ENCODE data around the gene CNP. TPM values are rescaled to one million over a fixed set of nuclear protein-coding genes. Genes with fewer than 3 reads are reported as not detected.

The CNP gene
- 10 to 100 TPM; 26.3 to 45.8 (median 32.1) TPM for total RNA-seq
- polyA plus RNA-seq = 10 to 100 TPM; 26.4 to 34.4 TPM

DNA sequence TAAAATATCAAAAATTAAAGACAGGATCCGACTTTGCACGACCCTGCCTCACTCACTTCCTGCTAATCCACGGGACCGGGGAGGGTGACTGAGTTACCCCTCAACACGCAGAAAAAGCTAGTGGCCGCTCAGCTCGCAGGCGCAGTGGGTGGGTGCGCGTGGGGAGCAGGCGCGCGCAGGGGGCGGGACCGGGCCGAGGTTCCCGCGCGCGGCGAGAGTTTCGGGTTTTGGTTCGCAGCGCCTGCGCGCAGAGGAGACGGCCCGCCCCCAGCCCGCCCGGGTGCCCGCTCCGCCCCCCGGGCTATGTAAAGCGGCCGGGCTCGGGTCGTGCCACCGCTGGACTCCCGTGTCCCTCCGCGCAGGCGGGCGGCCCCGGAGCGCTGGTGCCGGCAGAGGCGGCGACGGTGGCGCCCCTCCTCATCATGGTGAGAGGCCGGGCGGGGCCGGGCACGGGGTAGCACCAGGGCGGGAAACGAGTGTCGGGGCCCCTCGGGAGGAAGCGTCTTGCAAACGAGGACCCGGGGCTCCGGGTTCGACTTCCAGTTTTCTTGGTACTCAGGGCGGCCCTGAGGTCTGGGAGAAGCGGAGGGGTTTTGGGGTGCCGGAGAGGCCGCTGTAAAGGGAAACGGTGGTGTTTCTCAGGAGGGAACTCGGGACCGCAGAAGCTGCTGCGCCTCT, at the start of gene CNP:
Gene CNP (plus strand): TSS at position 333 of the 678 bp plus-strand sequence. CDS start 90 bp downstream, at position 423.
- DNase-seq (peak; percentile 89 to 96 (median 92)), ATAC-seq (peak; percentile 75 to 90 (median 85)), FAIRE-seq (no peak)
- Histone ChIP-seq H3K9me3 (no peaks in the 10 kb centered on the region), H3K27me3 (no peaks in the 10 kb centered on the region), H3K36me3 (peaks cover 0 to 8% (median 0%) of the 10 kb centered on the region in 3 donors), H3K4me1 (peaks cover 14 to 33% (median 19%) of the 10 kb centered on the region in 3 donors), H3K4me3 (peak within 1 kb of the TSS; percentile 86 to 95 (median 90)), H3K27ac (peak within 1 kb of the TSS; percentile 79 to 87 (median 82))
- WGBS, 2 donors = 0% methylated on average over 37 to 71 of the region's 71 CpGs
- intact Hi-C loops (cut with DNase I) = loop anchor here in 1 of 3 donors (10.0 kb wide), 1 partner anchor 148 kb away; the partner anchor contains the start of gene DHX58
- TF ChIP-seq, protein P1, sequence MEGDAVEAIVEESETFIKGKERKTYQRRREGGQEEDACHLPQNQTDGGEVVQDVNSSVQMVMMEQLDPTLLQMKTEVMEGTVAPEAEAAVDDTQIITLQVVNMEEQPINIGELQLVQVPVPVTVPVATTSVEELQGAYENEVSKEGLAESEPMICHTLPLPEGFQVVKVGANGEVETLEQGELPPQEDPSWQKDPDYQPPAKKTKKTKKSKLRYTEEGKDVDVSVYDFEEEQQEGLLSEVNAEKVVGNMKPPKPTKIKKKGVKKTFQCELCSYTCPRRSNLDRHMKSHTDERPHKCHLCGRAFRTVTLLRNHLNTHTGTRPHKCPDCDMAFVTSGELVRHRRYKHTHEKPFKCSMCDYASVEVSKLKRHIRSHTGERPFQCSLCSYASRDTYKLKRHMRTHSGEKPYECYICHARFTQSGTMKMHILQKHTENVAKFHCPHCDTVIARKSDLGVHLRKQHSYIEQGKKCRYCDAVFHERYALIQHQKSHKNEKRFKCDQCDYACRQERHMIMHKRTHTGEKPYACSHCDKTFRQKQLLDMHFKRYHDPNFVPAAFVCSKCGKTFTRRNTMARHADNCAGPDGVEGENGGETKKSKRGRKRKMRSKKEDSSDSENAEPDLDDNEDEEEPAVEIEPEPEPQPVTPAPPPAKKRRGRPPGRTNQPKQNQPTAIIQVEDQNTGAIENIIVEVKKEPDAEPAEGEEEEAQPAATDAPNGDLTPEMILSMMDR (IDR thresholded peaks at IDR 0.05) = no peak

DNA sequence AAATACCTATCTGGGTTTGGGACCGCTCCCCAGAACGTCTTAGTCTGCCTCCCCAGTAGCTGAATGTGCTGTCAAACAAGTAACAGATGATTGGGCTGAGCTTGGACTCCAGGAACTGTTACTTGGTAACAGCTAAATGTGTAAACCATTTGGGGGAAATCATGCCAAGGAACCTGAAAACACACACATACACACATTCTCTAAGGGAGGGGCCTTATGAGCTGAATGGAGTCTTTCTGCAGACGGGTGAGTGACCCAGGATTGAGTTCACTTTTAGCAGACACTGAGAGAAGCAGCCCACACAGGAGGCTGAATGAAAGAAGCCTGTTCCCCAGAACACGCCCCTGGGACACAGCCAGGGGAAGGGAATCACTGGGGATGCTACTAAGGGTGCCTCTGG, 49.4 kb upstream of the CNP start:
- no peaks in the 10 kb centered on the region for H3K27me3 ChIP-seq
- TF ChIP-seq, protein P1 (IDR thresholded peaks at IDR 0.05) = no peak
- 10 to 16% methylated on average over 4 of the region's 4 CpGs for WGBS, 2 donors
- H3K4me1 ChIP-seq = peaks cover 0 to 22% (median 6%) of the 10 kb centered on the region in 3 donors
- ATAC-seq (peak; percentile 30 to 47 (median 36)), DNase-seq (peak in 2 of 6 donors; percentile 52 to 66), FAIRE-seq (no peak)
- H3K27ac ChIP-seq = peak overlapping the region; percentile 71 to 89 (median 87)
- H3K4me3 ChIP-seq = peak overlapping the region in 2 of 4 donors; percentile 94 to 96
- no peaks in the 10 kb centered on the region for H3K9me3 ChIP-seq
- peaks cover 0 to 6% (median 0%) of the 10 kb centered on the region in 3 donors for H3K36me3 ChIP-seq
- intact Hi-C loops (cut with DNase I) = no loop called here

DNA sequence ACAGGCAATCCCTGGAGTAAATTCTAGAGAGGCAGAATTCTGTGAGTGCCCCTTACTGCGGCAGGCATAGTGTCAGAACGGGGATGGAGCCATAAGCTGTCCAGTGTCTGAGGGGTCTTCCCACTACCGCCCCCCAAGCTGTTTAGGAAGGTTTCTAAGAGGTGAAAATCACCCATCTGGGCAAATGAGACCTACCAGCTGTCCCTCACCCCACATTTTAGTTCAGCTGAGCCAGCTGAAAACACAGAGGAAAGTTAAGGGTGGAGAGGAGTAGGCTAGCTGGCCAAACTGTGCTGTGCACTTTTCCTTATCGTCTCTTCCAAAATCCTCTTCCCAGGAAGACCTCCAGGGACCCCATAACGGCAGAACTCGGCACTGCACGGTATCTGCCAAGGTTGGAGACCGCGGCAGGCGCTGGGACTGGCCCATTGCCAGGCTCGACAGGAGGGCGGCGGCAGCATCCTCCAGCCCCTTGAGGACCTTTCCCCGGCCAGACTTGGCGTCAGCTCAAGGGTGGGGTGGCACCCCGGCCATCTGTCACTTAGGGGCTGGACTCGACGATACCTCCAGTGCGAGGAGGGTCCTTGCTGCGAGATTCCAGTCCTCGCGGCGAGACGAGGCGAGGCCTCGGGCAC, 48.8 kb upstream of the CNP start:
- intact Hi-C loops (cut with DNase I) = no loop called here
- no peak for FAIRE-seq
- 2% methylated on average over 26 of the region's 26 CpGs for WGBS, 2 donors

DNA sequence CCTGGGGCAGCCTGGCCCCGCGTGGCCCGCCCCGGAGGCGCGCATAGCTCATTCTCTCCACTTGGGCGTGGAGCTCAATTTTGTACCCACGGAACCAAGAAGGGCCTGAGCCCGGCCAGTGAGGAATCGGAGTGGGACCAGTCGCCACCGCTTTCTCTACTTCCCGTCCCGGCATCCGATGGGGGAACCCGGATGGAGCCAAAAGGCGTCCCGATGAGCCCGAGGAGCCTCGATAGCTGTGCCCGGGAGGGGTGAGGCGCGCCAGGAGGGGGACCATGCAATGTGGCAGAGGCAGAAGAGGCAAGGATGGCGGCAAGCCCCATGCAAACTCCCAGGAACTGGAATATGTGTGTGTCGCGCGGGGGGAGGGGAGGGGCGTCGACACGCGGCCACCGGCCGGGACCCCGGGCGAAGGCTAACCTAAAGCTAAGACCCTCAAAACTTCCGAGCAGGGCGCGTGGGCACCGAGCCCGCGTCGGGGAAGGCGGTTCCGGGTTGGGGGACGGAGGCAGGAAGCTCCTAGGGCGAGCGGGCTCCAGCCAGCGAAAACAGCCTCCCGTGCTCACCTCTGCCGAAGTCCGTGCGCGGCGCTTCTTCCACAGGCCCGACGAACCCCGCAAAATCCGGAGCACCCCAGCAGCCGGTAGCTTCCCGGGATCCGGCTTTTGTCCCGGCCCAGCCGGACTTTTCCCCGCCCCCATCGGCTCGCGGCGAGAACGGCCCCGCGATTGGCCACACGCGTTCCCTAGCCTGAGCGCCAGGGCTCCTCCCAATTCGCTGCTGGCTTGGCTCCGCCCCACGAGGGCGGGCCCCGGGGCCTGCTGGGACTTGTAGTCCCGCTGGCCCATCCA, 48.1 kb upstream of the CNP start, which contains the start of gene ACLY:
Gene ACLY (minus strand): TSS at position 638 of the 851 bp plus-strand sequence. CDS start 5,078 bp downstream, outside the sequence.
- TF ChIP-seq, protein P1 (IDR thresholded peaks at IDR 0.05) = no peak
- peak; percentile 53 for FAIRE-seq
- intact Hi-C loops (cut with DNase I) = no loop called here

More for the DNA sequence above, 48.8 kb upstream of the CNP start:
- TF ChIP-seq, protein P1 (IDR thresholded peaks at IDR 0.05) = no peak
- H3K27ac ChIP-seq = peak overlapping the region; percentile 71 to 89 (median 87)
- H3K27me3 ChIP-seq = no peaks in the 10 kb centered on the region
- DNase-seq (peak; percentile 56 to 91 (median 76)), ATAC-seq (peak; percentile 27 to 43 (median 38))
- H3K9me3 ChIP-seq = no peaks in the 10 kb centered on the region
- H3K4me1 ChIP-seq = peaks cover 0 to 22% (median 6%) of the 10 kb centered on the region in 3 donors
- peak overlapping the region; percentile 68 to 97 (median 95) for H3K4me3 ChIP-seq
- peaks cover 0 to under 1% (median 0%) of the 10 kb centered on the region in 3 donors for H3K36me3 ChIP-seq

More for the DNA sequence above, 48.1 kb upstream of the CNP start, which contains the start of gene ACLY:
- H3K36me3 ChIP-seq = no peaks in the 10 kb centered on the region
- H3K27me3 ChIP-seq = no peaks in the 10 kb centered on the region
- peak within 1 kb of the TSS; percentile 71 to 89 (median 87) for H3K27ac ChIP-seq
- no peaks in the 10 kb centered on the region for H3K9me3 ChIP-seq
- H3K4me1 ChIP-seq = peaks cover 0 to 22% (median 6%) of the 10 kb centered on the region in 3 donors
- peak within 1 kb of the TSS; percentile 68 to 97 (median 95) for H3K4me3 ChIP-seq
- peak; percentile 94 to 96 (median 95) for ATAC-seq
- 0 to 1% methylated on average over 62 to 80 of the region's 80 CpGs for WGBS, 2 donors
- DNase-seq = peak; percentile 95 to 99 (median 98)

Data from pancreas (tissue), 10 donors.